GM19239 (cell line): ENCODE measurements around the gene MYH7.
"Not testable (repeated sequence)": the region's sequence is repeated elsewhere in the genome, so short reads cannot be mapped to it uniquely, and the experiment has no call there.

Experiments used
- DNase-seq: peaks from one replicate; pipeline ENCODE4 v3.0.0; 2011; ENCODE audit warnings: low spot score; ENCODE audit not compliant: insufficient read length
- FAIRE-seq: peaks from 2 replicates; lab custom pipeline; 2011; peaks lifted over from hg19 to GRCh38; lab: Jason Lieb, UNC

The MYH7 gene

GRCh38 chr14:23435543-23436326, at the start of gene MYH7:
Gene MYH7 (minus strand): TSS chr14:23435660. CDS start chr14:23433732, 1,928 bp downstream.
- DNase-seq: no peak
- no peak for FAIRE-seq

DNA sequence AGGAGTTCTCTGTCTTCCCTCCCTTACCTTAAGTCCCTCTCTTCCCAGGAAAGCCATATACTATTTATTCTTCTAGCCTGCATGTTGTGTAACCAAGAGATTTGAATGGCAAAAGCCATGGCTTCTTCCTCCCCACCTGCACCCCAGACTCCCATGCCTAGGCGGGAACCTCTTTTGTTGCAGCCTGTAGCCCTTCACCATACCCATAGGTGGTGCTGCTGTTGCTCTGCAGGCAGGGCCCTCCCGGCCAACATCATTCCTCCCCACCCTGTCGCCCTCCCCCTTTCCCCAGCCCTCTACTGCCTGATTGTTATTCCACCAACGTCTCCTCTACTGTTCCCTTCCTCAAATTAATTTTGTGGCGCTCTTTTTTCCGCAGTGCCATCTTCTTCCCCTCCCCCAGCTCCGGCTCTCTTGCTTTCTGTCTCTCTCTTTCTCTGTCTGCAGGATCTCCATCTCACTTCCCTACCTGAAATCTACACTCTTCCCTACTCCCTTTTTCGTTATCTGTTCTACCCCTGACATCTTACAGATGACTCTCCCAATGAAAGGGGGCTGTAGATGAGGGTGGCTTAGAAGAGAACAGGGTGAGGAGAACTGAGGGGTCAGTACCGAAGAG, 47.9 kb upstream of the MYH7 start:
- no peak for FAIRE-seq
- DNase-seq: no peak

DNA sequence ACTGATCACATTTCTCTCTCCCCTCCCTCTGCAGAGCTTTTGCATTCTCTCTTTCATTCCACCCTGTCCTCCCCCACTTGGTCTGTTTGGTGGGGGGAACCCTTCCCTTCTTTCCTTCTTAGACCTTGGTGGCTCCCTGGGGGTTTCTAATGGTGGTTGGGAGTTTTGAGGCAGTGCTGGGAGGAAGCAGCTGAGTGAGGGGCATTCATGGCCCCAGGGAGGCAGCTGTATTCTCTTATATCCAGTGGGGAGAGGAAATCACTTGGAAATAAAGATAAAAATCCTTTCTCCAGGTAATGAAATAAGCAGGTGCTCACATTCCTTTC, 47.3 kb upstream of the MYH7 start:
- FAIRE-seq (no peak), DNase-seq (no peak)

DNA sequence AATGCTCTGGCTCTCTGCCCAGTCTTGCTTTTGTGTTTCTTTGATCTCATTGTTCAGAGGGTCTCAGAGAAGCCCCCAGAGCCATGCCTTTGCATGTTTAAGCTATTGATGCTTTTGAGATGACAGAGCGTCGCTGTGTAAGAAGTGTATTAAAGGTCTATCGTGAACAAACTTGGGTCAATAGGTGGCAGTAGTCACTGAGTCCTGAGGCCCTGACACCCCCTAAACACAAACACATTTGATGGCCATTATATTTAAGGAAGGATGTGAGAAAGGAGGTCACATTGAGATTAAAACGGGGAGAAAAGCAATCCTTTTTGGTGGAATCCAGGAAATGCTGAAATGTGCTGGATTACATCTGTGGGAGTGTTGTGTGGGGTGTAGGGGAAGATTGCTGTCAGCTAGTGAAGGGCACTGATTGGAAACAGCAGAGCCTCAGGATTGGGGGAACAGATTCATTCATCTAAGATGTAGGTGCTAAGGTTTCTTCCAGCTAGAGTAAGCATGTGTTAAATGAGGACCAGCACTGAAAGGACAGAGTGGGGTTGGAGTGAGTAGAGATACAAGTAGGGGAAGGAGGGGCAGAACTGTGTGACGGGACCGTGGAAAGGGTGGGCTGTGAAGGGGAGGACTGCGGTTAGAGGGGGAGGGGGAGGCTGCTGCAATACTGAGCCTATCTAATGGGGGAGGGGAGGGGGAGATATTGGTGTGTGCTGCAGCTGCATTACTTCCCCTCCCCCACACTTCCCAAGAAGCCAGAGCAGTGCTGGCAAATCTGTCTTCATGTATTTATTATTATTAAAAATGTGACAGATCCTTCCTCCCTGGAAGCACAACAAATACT, 46.7 kb upstream of the MYH7 start:
- DNase-seq (no peak), FAIRE-seq (no peak)

DNA sequence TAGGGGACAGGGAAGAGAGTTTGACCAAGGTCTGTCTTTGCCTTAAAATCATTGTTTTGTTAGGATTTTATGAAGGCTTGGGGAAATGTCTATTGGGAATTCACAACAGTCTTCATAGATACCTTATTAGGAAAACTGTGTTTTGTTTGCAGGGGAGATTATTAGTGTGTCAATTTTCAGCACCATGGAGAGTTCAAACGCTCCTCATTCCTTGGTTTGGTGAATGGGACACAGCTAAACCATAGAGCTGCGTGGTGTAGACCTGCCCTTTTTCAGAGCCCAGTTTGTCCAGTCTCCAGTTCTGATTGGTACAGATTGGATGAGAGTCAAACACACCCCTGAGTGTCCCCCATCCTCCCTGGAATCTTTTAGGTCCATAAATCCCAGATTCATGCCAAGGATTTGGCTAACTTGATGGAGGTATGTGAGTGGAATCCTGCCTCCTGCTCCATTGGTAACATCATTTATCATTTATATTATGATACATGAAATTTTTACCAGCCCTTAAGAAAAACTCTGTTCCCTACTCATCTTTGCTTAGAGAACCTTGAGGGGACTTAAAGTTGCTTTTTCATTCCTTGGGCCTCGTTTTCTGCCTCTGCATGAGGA, 46.0 kb upstream of the MYH7 start:
- FAIRE-seq (no peak), DNase-seq (no peak)

DNA sequence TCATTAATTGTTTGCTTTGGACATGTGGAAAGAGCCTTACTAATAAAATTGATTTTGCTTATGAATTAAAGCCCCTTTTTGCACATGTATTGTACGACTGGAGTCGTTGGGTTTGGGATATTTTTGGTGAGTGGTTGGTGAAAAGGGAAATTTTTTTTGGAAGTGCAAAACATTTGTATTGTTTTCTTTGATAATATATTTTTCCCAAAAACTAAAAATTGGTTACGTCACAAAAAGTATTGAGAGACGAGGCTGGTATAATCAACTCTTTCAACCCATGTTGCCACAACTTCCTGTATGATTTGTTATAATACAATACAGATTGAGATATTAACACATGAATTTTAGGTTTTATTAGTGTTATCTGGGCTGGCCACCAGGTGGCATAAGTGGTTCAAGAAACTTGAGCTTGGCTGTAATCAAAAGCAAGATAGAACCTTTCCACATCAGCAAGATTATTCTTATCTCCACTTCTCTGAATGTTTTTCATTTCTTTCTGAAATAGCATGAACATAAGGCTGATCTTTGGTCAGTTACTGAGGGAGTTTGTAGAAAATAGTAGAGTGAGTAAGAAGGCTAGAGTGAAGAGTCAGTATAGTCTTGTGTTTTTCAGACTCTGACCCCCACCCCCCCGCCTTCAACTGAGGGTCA, 42.8 kb upstream of the MYH7 start:
- DNase-seq (peak; percentile 20), FAIRE-seq (peak; percentile 78)

GRCh38 chr14:23470947-23471346, 35.5 kb upstream of the MYH7 start:
- DNase-seq (no peak), FAIRE-seq (no peak)

DNA sequence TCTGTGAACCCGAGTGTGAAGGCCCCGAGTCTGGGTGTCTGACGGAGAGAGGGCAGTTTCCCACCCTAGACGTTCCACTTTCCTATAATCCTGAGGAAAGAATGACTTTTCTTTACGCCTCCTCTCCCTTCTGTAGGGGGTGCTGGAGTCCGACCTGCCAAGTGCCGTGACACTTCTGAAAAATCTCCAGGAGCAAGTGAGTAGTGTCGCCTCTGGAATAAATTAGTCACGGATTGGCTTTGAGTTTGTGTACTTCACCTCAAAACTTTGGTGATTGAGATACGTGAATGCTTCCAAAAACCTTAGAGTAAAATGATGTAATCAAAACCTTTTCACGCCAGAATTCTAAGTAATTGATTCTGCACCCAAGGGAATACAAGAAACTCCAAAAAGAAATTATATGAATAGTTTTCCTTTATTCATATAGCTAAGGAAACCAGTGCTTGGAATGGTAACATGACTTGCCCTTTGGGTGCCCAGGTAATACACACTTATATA, 34.5 kb upstream of the MYH7 start:
- DNase-seq: no peak
- peak; percentile 35 for FAIRE-seq

DNA sequence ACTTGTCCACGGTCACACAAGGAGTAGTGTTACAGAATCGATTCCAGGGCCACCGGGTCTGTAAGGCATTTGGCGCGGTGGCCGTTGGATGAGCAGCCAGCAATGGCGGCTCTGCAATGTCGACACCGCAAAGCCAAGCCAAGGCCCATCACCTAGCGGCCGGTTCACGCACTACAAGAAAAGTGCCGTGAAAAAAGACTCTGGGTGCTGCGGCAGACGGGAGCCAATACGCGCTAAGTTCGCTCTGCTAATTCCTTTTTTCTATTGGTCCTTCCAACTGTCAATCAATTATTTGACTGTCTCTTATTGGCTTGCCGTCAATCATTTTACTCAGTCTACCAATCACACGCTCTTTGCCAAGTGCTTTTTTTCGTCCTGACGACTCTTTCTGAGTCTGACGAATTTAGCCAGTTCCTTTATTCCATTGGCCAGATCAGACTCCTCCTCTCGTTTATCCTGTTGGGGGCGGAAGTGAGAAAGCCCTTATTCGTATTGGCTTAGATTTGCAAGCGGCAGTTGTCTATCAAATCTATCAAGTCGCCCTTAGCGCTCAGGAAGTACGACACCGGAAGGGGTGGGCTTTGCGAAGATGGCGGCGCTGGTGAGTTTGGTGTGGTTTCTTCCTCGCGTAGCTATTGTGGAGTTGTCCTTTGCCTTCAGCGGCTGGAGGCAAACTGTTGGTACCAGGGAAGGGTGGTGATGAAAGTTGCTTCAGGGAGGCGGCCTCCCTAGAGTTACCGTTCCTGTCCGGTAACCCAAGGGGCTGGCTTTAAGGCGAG, 33.9 kb upstream of the MYH7 start, which contains the start of gene NGDN:
TSS of gene NGDN (plus strand) at position 577 of the 779 bp plus-strand sequence. CDS start at position 590, 13 bp downstream.
- peak; percentile 99 for FAIRE-seq
- DNase-seq: peak; percentile 78

- DNase-seq (no peak), FAIRE-seq (no peak)
Measured at GRCh38 chr14:23468704-23469126, 33.3 kb upstream of the MYH7 start.

- DNase-seq: no peak
- no peak for FAIRE-seq
Measured at GRCh38 chr14:23465261-23465660, 29.8 kb upstream of the MYH7 start.

- FAIRE-seq (no peak), DNase-seq (no peak)
Measured at GRCh38 chr14:23464700-23465099, 29.2 kb upstream of the MYH7 start.

GRCh38 chr14:23460960-23461359, 25.5 kb upstream of the MYH7 start:
- DNase-seq (no peak), FAIRE-seq (no peak)

GRCh38 chr14:23457587-23458445, 22.4 kb upstream of the MYH7 start:
- FAIRE-seq (no peak), DNase-seq (no peak)

GRCh38 chr14:23456883-23457586, 21.6 kb upstream of the MYH7 start:
- not testable (repeated sequence) for DNase-seq, FAIRE-seq

- no peak for DNase-seq
- no peak for FAIRE-seq
Measured at GRCh38 chr14:23454445-23454856, 19.0 kb upstream of the MYH7 start.

DNA sequence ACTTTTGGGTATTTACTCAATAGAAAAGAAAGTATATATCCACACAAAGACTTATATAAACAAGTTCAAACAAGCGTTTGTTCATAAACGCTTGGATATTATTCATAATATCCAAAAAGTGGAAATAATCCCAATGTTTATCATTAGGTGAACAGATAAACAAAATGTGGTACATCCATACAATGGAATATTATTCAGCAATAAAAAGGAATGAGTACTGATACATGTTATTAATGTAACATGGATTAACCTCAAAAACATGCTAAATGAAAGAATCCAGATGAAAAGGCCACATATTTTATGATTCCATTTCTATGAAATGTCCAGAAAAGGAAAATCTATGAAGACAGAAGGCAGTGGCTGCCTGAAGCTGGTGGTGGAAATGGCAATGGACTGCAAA, 16.8 kb upstream of the MYH7 start:
- no peak for FAIRE-seq

DNA sequence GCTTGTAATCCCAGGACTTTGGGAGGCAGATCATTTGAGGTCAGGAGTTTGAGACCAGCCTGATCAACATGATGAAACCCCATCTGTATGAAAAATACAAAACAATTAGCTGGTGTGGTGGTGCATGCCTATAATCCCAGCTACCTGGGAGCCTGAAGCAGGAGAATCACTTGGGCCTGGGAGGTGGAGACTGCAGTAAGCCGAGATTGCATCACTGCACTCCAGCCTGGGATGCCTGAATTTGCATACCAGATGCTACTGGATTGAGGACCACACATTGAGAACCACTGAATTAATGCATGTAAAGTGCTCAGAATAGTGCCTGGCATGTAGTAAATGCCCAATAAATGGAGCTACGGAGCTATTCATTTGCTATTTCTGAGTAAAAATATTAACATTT, 14.9 kb upstream of the MYH7 start:
- FAIRE-seq: no peak
- DNase-seq: no peak

More for the DNA sequence above, 16.8 kb upstream of the MYH7 start:
- no peak for DNase-seq
